A549 (cell line): Measurements from ENCODE around the gene BMPER. TPM values are rescaled to one million over a fixed set of nuclear protein-coding genes. Genes with fewer than 3 reads are reported as not detected.

ENCODE experiments used
- ATAC-seq, 2 experiments: fragments of 200-7000 bp in 1 of 2; fragments of >200 bp in 1 of 2; cut with Nextera tagmentation in 1 of 2; cut with Tn5 transposase in 1 of 2; 3 replicates each; pipeline versions ENCODE4 v1.8.0 to v1.9.1; 2018 to 2020; ENCODE audit warnings: mild to moderate bottlenecking in 1 of 2, moderate library complexity in 1 of 2
- CTCF ChIA-PET: fragments of 300-600 bp; sonication (Branson Sonifier 250); formaldehyde crosslinking; extraction: SDS; loops from one replicate; lab custom pipeline; 2021; ENCODE audit warnings: antibody characterized with exemption, inconsistent platforms; lab: Yijun Ruan, JAX
- POLR2A ChIA-PET: fragments of 350-600 bp; formaldehyde crosslinking; extraction: SDS; loops from one replicate; lab custom pipeline; 2021; ENCODE audit warnings: antibody characterized with exemption, inconsistent platforms; lab: Yijun Ruan, JAX
- DNase-seq, 2 experiments: peaks; one replicate each; pipeline versions ENCODE4 v3.0.0 to v3.0.0-alpha.2; 2011 to 2016; ENCODE audit warnings: low read depth in 1 of 2, low spot score in 1 of 2
- FAIRE-seq: peaks from 2 replicates; lab custom pipeline; 2011; peaks lifted over from hg19 to GRCh38; lab: Jason Lieb, UNC
- H3K27ac ChIP-seq, 2 experiments: fragments of >200 bp; sonication (Bioruptor Twin); formaldehyde crosslinking; 3 replicates each; pipeline ENCODE4 v1.5.1; 2016 to 2017
- H3K4me1 ChIP-seq: fragments of >200 bp; sonication (Bioruptor Twin); formaldehyde crosslinking; 3 replicates; pipeline ENCODE4 v1.6.1; 2016
- H3K4me2 ChIP-seq: fragments of >200 bp; sonication (Bioruptor Twin); formaldehyde crosslinking; 3 replicates; pipeline ENCODE4 v1.6.1; 2016
- H3K4me3 ChIP-seq: fragments of >200 bp; sonication (Bioruptor Twin); formaldehyde crosslinking; 3 replicates; pipeline ENCODE4 v1.5.1; 2016
- H3K9me3 ChIP-seq: fragments of >200 bp; sonication (Bioruptor Twin); formaldehyde crosslinking; 3 replicates; pipeline ENCODE4 v1.6.1; 2016
- BHLHE40 ChIP-seq: IDR thresholded peaks from 2 replicates; pipeline ENCODE4 v1.6.1; 2012; ENCODE audit warnings: low read depth, low read length, inconsistent platforms
- CBX2 ChIP-seq: fragments of 200-600 bp; sonication (generic); IDR thresholded peaks from 2 replicates; pipeline ENCODE4 v1.6.1; 2016; ENCODE audit warnings: low read depth, mild to moderate bottlenecking, borderline replicate concordance
- CHD4 ChIP-seq: fragments of 200-600 bp; sonication (generic); IDR thresholded peaks from 2 replicates; pipeline ENCODE4 v1.6.1; 2016; ENCODE audit warnings: antibody characterized with exemption, mild to moderate bottlenecking, borderline replicate concordance
- EP300 ChIP-seq, 2 experiments: fragments of >200 bp; sonication (Bioruptor Twin); formaldehyde crosslinking; IDR thresholded peaks; 2 replicates in 1 of 2; 3 replicates in 1 of 2; pipeline ENCODE4 v1.6.1; 2016 to 2017
- HOXA7 ChIP-seq: fragments of 250-450 bp; sonication (Bioruptor Pico); IDR thresholded peaks from 2 replicates; pipeline ENCODE4 v1.5.0; 2020; ENCODE audit warnings: mild to moderate bottlenecking, moderate library complexity
- HOXB5 ChIP-seq: fragments of 250-450 bp; sonication (Bioruptor Pico); IDR thresholded peaks from 2 replicates; pipeline ENCODE4 v1.5.0; 2020; ENCODE audit warnings: mild to moderate bottlenecking, moderate library complexity
- JUNB ChIP-seq: fragments of >200 bp; sonication (Bioruptor Twin); formaldehyde crosslinking; IDR thresholded peaks from 2 replicates; pipeline ENCODE4 v1.6.1; 2016
- KDM5A ChIP-seq: fragments of 200-600 bp; sonication (generic); IDR thresholded peaks from 2 replicates; pipeline ENCODE4 v1.6.1; 2016; ENCODE audit warnings: antibody characterized with exemption, mild to moderate bottlenecking
- NFE2L2 ChIP-seq: fragments of 150-350 bp; conservative IDR thresholded peaks from 2 replicates; pipeline ENCODE4 v1.6.1; 2014; ENCODE audit warnings: low read length
- PHF8 ChIP-seq: fragments of 200-600 bp; sonication (generic); IDR thresholded peaks from 2 replicates; pipeline ENCODE4 v1.6.1; 2016; ENCODE audit warnings: low read depth, mild to moderate bottlenecking, antibody characterized with exemption, moderate library complexity, borderline replicate concordance
- POLR2A ChIP-seq: IDR thresholded peaks from 2 replicates; pipeline ENCODE4 v1.6.1; 2012; ENCODE audit warnings: mild to moderate bottlenecking, low read length
- RAD21 ChIP-seq, 2 experiments: fragments of >200 bp in 1 of 2; sonication (Bioruptor Twin) in 1 of 2; formaldehyde crosslinking in 1 of 2; IDR thresholded peaks in 1 of 2; conservative IDR thresholded peaks in 1 of 2; 2 replicates in 1 of 2; 3 replicates in 1 of 2; pipeline ENCODE4 v1.6.1; 2012 to 2018; ENCODE audit warnings: inconsistent platforms in 1 of 2
- REST ChIP-seq: fragments of 200-600 bp; sonication (generic); IDR thresholded peaks from 2 replicates; pipeline ENCODE4 v1.6.1; 2016; ENCODE audit warnings: antibody characterized with exemption, mild to moderate bottlenecking, moderate library complexity
- RFX5 ChIP-seq: fragments of 450-650 bp; IDR thresholded peaks from 2 replicates; pipeline ENCODE4 v1.7.1; 2014; ENCODE audit warnings: antibody characterized with exemption, mild to moderate bottlenecking, moderate library complexity
- USF2 ChIP-seq: fragments of 450-650 bp; IDR thresholded peaks from 2 replicates; pipeline ENCODE4 v1.6.1; 2014; ENCODE audit warnings: antibody characterized with exemption
- ZFP36 ChIP-seq: fragments of 450-650 bp; IDR thresholded peaks from 2 replicates; pipeline ENCODE4 v1.6.1; 2014; ENCODE audit warnings: borderline replicate concordance; ENCODE audit not compliant: partially characterized antibody
- ZNF302 ChIP-seq: fragments of 250-450 bp; sonication (Bioruptor Pico); IDR thresholded peaks from 2 replicates; pipeline ENCODE4 v1.9.0; 2021; ENCODE audit warnings: inconsistent platforms, mild to moderate bottlenecking, moderate library complexity
- WGBS: methylation state at CpG from one replicate; pipeline ENCODE4 v1.1.6; 2017; ENCODE audit errors: missing lambda C conversion rate; 5-methylcytosine and 5-hydroxymethylcytosine counted together
- polyA plus RNA-seq, 4 experiments: library from polyadenylated mRNA; depleted of rRNA in 3 of 4; stranded (reverse); fragments of >200 nt; fragmentation: RNase III in 1 of 4; extraction: RNeasy Plus Mini Kit Qiagen cat#74134 plus additional on column Dnase treatment in 1 of 4; gene quantifications; 2 replicates in 3 of 4; 3 replicates in 1 of 4; pipeline ENCODE4 v1.2.3, GENCODE V29; 2011 to 2017
- TF ChIP-seq, protein P1 (sequence below): fragments of >200 bp; sonication (Bioruptor Twin); formaldehyde crosslinking; IDR thresholded peaks from 2 replicates; pipeline ENCODE4 v1.6.1; 2016
- TF ChIP-seq, protein P2 (sequence below): fragments of 250-450 bp; sonication (Bioruptor Pico); IDR thresholded peaks from 2 replicates; pipeline ENCODE4 v1.5.0; 2020; ENCODE audit warnings: low read depth, mild to moderate bottlenecking, moderate library complexity
- TF ChIP-seq, protein P3 (sequence below): fragments of >200 bp; sonication (Bioruptor Twin); formaldehyde crosslinking; IDR thresholded peaks from 3 replicates; pipeline ENCODE4 v1.5.1; 2016

The BMPER gene
- polyA plus RNA-seq, 2 of the 4 experiments (the other 2 are of a cell fraction): 5.0 to 5.8 TPM

GRCh38 chr7:34191771-34192479 is 286.6 kb downstream of the BMPER start:
- H3K4me3 ChIP-seq: no peak overlapping the region
- POLR2A ChIA-PET: no interaction called here
- no peak overlapping the region for H3K27ac ChIP-seq
- no peak for DNase-seq
- TF ChIP-seq, protein P1, sequence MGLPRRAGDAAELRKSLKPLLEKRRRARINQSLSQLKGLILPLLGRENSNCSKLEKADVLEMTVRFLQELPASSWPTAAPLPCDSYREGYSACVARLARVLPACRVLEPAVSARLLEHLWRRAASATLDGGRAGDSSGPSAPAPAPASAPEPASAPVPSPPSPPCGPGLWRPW: no peak
- FAIRE-seq: no peak
- H3K4me1 ChIP-seq: no peaks in the 10 kb centered on the region
- H3K9me3 ChIP-seq: no peaks in the 10 kb centered on the region
- CTCF ChIA-PET: interaction anchor here (1.4 kb wide), 1 partner anchor 30 kb away, joined by 3 read pairs; no protein-coding TSS in a partner anchor
- ATAC-seq: no peak
- WGBS: 95% methylated on average over 6 of the region's 6 CpGs
- H3K4me2 ChIP-seq: no peak overlapping the region

DNA sequence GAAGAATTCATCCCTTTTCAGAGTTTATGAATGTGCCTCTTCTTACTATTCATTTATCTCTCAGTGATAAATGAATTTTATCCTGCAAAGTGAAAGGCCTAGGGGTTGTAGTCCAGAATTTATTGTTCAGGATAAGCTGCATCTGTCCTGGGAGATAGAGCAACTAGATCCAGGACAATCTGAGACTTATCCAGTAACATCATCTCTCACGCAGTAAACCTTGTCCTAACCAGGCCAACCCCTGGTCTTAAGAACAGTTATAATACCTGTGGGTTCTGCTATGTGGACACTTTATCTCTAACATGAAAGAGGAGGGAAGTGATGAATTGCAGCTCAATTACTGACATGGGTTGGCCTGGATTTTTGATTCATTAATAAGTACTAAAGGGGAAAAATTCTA is 287.6 kb downstream of the BMPER start:
- TF ChIP-seq REST (no peak), POLR2A (no peak), PHF8 (no peak), RFX5 (no peak), HOXB5 (CRISPR knock-in tag) (no peak), KDM5A (no peak), BHLHE40 (no peak), RAD21 (conservative IDR thresholded peaks at IDR 0.05 in 1 of 2, IDR thresholded peaks at IDR 0.05 in 1 of 2) (no peak), CBX2 (no peak), CHD4 (no peak), JUNB (no peak), NFE2L2 (no peak), EP300 (IDR thresholded peaks at IDR 0.05) (no peak), HOXA7 (no peak), ZNF302 (no peak), USF2 (no peak), ZFP36 (no peak)
- TF ChIP-seq, protein P2, sequence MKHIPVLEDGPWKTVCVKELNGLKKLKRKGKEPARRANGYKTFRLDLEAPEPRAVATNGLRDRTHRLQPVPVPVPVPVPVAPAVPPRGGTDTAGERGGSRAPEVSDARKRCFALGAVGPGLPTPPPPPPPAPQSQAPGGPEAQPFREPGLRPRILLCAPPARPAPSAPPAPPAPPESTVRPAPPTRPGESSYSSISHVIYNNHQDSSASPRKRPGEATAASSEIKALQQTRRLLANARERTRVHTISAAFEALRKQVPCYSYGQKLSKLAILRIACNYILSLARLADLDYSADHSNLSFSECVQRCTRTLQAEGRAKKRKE (CRISPR knock-in tag): no peak
- TF ChIP-seq, protein P3, sequence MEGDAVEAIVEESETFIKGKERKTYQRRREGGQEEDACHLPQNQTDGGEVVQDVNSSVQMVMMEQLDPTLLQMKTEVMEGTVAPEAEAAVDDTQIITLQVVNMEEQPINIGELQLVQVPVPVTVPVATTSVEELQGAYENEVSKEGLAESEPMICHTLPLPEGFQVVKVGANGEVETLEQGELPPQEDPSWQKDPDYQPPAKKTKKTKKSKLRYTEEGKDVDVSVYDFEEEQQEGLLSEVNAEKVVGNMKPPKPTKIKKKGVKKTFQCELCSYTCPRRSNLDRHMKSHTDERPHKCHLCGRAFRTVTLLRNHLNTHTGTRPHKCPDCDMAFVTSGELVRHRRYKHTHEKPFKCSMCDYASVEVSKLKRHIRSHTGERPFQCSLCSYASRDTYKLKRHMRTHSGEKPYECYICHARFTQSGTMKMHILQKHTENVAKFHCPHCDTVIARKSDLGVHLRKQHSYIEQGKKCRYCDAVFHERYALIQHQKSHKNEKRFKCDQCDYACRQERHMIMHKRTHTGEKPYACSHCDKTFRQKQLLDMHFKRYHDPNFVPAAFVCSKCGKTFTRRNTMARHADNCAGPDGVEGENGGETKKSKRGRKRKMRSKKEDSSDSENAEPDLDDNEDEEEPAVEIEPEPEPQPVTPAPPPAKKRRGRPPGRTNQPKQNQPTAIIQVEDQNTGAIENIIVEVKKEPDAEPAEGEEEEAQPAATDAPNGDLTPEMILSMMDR: no peak
- Histone ChIP-seq H3K27ac (no peak overlapping the region), H3K4me3 (no peak overlapping the region), H3K4me1 (no peaks in the 10 kb centered on the region), H3K9me3 (no peaks in the 10 kb centered on the region), H3K4me2 (no peak overlapping the region)
- CTCF ChIA-PET: no interaction called here
- FAIRE-seq (no peak), ATAC-seq (no peak), DNase-seq (no peak)
- POLR2A ChIA-PET: no interaction called here
- WGBS: 84% methylated on average over 1 of the region's 1 CpG
